Glomerular endothelial cell (primary cell): ENCODE results near the gene CHAT. TPM values are rescaled to one million over a fixed set of nuclear protein-coding genes. Genes with fewer than 3 reads are reported as not detected.

Experiments used
- total RNA-seq: library from RNA; depleted of rRNA; stranded (reverse); fragments of >200 nt; gene quantifications from 2 replicates; pipeline ENCODE4 v1.2.3, GENCODE V29; 2015

The CHAT gene
- total RNA-seq, 1 donor from 2014 or later: not detected

Other genes starting within 250 kb of the CHAT start
- not detected in 2 replicates for gene DRGX, start 217.9 kb upstream of the CHAT start, total RNA-seq
- gene ERCC6, start 74.9 kb upstream of the CHAT start, total RNA-seq: 10.7 and 14.5 TPM in 2 replicates
- gene SLC18A3, start 3.7 kb upstream of the CHAT start, total RNA-seq: not detected in 2 replicates
- gene C10orf53, start 65.6 kb downstream of the CHAT start, total RNA-seq: not detected in 2 replicates
- 0.58 TPM in 1 of 2 replicates, not detected in the other for gene OGDHL, start 148.3 kb downstream of the CHAT start, total RNA-seq